GM12873 (cell line): ENCODE results near the gene VTI1A.

ENCODE experiments used
- CTCF ChIP-seq: IDR thresholded peaks from 2 replicates; pipeline ENCODE4 v1.5.1; 2012; ENCODE audit warnings: low read depth, mild to moderate bottlenecking, moderate library complexity, low read length, control low read depth; ENCODE audit not compliant: insufficient read depth; ENCODE audit errors: missing control alignments

Gene VTI1A

GRCh38 chr10:112722758-112723157 is 275.7 kb downstream of the VTI1A start:
- no peak for TF ChIP-seq CTCF

- TF ChIP-seq CTCF = no peak
Measured at GRCh38 chr10:112723876-112724275, 276.9 kb downstream of the VTI1A start.

GRCh38 chr10:112724404-112724991 is 277.5 kb downstream of the VTI1A start:
- no peak for TF ChIP-seq CTCF

- no peak for TF ChIP-seq CTCF
Measured at GRCh38 chr10:112728118-112728883, 281.3 kb downstream of the VTI1A start.

- TF ChIP-seq CTCF = no peak
Measured at GRCh38 chr10:112728997-112729396, 282.0 kb downstream of the VTI1A start.

- TF ChIP-seq CTCF = no peak
Measured at GRCh38 chr10:112732277-112732921, 285.4 kb downstream of the VTI1A start.

- no peak for TF ChIP-seq CTCF
Measured at GRCh38 chr10:112735041-112735695, 288.2 kb downstream of the VTI1A start.
